Neural crest cell (in vitro differentiated cells): ENCODE data around the gene OR5H6. TPM values are rescaled to one million over a fixed set of nuclear protein-coding genes. Genes with fewer than 3 reads are reported as not detected.
A peak's percentile ranks its signal among the peaks of the same experiment; 100 is the strongest.
"Not testable (repeated sequence)": the region's sequence is repeated elsewhere in the genome, so short reads cannot be mapped to it uniquely, and the experiment has no call there.

Experiments
- DNase-seq: peaks from one replicate; pipeline ENCODE4 v3.0.0; 2021; ENCODE audit warnings: low read depth, mixed read lengths, low spot score
- H3K27ac Mint-ChIP-seq: one replicate; pipeline ENCODE4 v1.8.0; 2021; ENCODE audit warnings: mild to moderate bottlenecking, mixed read lengths; ENCODE audit not compliant: unreplicated experiment
- H3K27me3 Mint-ChIP-seq: 2 replicates; pipeline ENCODE4 v1.8.0; 2021; ENCODE audit warnings: low read depth, mild to moderate bottlenecking, mixed read lengths
- H3K36me3 Mint-ChIP-seq: 2 replicates; pipeline ENCODE4 v1.8.0; 2021; ENCODE audit warnings: low read depth, mild to moderate bottlenecking, mixed read lengths
- H3K4me1 Mint-ChIP-seq: 2 replicates; pipeline ENCODE4 v1.8.0; 2021; ENCODE audit warnings: mixed read lengths
- H3K4me3 Mint-ChIP-seq: one replicate; pipeline ENCODE4 v1.8.0; 2021; ENCODE audit warnings: mild to moderate bottlenecking, mixed read lengths
- H3K9me3 Mint-ChIP-seq: 2 replicates; pipeline ENCODE4 v1.8.0; 2021; ENCODE audit warnings: mixed read lengths
- total RNA-seq: library from RNA; stranded (reverse); gene quantifications from 2 replicates; pipeline ENCODE4 v1.2.1, GENCODE V29; 2021
- TF ChIP-seq, protein P1 (sequence below): fragments of 200-600 bp; sonication (generic); conservative IDR thresholded peaks from 2 replicates; pipeline ENCODE4 v1.5.0; 2021; ENCODE audit warnings: antibody characterized with exemption, mild to moderate bottlenecking

The OR5H6 gene
- total RNA-seq, 1 donor from 2014 or later: not detected

DNA sequence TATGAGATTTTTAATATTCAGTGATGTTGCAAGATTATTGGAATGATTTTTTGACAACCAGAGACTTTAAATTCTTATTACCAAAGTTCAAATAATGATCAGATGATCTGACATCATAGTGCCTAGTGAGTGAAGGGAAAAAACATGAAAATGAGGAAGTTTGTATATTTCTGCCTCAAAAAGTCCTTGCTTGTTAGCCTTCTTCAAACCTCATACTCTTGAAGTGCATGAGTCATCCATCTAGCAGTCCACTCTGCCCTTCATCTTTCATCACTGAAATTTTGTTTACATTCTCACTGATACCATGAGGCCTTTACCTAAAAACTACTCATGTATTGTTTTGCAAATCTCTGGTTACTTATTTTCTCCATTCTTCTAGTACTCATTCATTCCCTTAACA lies 23.9 kb upstream of the OR5H6 start:
- no peaks in the 10 kb centered on the region for H3K27me3 Mint-ChIP-seq
- H3K36me3 Mint-ChIP-seq: no peaks in the 10 kb centered on the region
- no peak for DNase-seq
- no peak overlapping the region for H3K27ac Mint-ChIP-seq
- no peak overlapping the region for H3K4me3 Mint-ChIP-seq
- no peaks in the 10 kb centered on the region for H3K9me3 Mint-ChIP-seq
- H3K4me1 Mint-ChIP-seq: no peaks in the 10 kb centered on the region
- TF ChIP-seq, protein P1, sequence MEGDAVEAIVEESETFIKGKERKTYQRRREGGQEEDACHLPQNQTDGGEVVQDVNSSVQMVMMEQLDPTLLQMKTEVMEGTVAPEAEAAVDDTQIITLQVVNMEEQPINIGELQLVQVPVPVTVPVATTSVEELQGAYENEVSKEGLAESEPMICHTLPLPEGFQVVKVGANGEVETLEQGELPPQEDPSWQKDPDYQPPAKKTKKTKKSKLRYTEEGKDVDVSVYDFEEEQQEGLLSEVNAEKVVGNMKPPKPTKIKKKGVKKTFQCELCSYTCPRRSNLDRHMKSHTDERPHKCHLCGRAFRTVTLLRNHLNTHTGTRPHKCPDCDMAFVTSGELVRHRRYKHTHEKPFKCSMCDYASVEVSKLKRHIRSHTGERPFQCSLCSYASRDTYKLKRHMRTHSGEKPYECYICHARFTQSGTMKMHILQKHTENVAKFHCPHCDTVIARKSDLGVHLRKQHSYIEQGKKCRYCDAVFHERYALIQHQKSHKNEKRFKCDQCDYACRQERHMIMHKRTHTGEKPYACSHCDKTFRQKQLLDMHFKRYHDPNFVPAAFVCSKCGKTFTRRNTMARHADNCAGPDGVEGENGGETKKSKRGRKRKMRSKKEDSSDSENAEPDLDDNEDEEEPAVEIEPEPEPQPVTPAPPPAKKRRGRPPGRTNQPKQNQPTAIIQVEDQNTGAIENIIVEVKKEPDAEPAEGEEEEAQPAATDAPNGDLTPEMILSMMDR: no peak

GRCh38 chr3:98242155-98242554 lies 21.9 kb upstream of the OR5H6 start:
- no peaks in the 10 kb centered on the region for H3K27me3 Mint-ChIP-seq
- no peaks in the 10 kb centered on the region for H3K4me1 Mint-ChIP-seq
- H3K9me3 Mint-ChIP-seq: no peaks in the 10 kb centered on the region
- no peak overlapping the region for H3K4me3 Mint-ChIP-seq
- DNase-seq: no peak
- no peak overlapping the region for H3K27ac Mint-ChIP-seq
- no peaks in the 10 kb centered on the region for H3K36me3 Mint-ChIP-seq
- TF ChIP-seq, protein P1: no peak

DNA sequence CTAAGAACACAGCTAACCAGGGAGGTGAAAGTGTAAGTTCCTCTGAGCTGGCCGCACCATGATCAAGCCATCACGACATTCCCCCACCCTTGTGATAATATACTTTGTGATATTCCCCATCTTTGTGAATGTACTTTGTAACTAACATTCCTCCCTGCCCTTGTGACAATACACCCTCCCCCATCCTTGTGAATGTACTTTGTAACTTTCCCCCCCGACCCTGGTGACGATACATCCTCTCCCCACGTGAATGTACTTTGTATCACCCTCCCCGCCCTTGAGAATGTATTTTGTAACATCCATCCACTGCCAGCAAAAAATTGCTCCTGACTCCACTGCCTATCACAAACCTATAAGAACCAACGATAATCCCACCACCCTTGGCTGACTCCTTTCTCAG lies 20.2 kb upstream of the OR5H6 start:
- Mint-ChIP-seq H3K36me3 (no peaks in the 10 kb centered on the region), H3K9me3 (no peaks in the 10 kb centered on the region), H3K27ac (no peak overlapping the region), H3K4me1 (no peaks in the 10 kb centered on the region), H3K27me3 (no peaks in the 10 kb centered on the region), H3K4me3 (no peak overlapping the region)
- DNase-seq: no peak
- TF ChIP-seq, protein P1: no peak

DNA sequence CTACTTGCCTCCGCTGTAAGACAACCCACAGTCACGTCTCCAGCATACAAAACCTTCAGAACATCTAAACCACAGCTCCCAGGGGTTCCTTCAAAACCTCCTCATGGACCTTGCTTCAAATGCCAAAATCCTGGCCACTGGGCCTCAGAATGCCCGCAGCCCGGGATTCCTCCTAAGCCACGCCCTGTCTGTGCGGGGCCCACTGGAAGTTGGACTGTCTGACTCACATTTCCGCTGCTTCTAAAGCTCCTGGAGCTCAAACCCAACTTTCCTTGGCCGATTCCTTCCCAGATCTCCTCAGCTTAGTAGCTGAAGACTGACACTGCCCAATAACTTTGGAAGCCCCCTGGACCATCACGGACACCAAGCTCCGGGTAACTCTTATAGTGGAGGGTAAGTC lies 17.9 kb upstream of the OR5H6 start:
- no peaks in the 10 kb centered on the region for H3K4me1 Mint-ChIP-seq
- no peak for DNase-seq
- H3K4me3 Mint-ChIP-seq: no peak overlapping the region
- H3K27me3 Mint-ChIP-seq: no peaks in the 10 kb centered on the region
- no peak overlapping the region for H3K27ac Mint-ChIP-seq
- no peaks in the 10 kb centered on the region for H3K9me3 Mint-ChIP-seq
- TF ChIP-seq, protein P1: no peak
- H3K36me3 Mint-ChIP-seq: no peaks in the 10 kb centered on the region

DNA sequence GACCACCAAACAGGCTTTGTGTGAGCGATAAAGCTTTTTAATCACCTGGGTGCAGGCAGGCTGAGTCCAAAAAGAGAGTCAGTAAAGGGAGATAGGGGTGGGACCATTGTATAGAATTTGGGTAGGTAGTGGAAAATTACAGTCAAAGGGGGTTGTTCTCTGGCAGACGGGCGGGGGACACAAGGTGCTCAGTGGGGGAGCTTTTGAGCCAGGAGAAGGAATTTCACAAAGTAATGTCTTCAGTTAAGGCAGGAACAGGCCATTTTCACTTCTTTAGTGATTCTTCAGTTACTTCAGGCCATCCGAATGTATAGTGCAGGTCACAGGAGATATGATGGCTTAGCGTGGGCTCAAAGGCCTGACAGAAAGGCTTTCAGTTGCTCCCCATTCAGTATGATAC lies 8.0 kb upstream of the OR5H6 start:
- not testable (repeated sequence) for H3K27me3 Mint-ChIP-seq, H3K4me3 Mint-ChIP-seq, H3K27ac Mint-ChIP-seq, H3K36me3 Mint-ChIP-seq, DNase-seq, H3K9me3 Mint-ChIP-seq, H3K4me1 Mint-ChIP-seq

DNA sequence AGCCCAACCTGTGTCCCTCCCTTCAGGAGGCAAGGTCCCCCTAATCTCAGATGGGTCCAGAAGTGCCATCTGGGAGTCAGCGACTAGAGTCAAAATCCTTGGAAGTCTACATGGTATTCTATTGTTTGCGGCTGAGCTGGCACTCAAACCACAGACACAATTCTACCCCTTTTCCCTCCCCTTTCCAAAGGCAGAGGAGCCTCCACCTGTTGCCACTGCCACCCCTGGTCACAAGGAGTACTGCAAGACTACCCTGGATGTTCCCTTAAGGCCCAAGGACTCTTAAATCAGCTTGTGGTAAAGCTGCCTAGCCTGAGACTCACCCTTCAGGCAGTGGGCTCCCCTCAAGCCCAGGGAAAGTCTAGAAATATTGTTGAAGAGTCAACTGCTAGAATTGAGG lies 4.3 kb upstream of the OR5H6 start:
- DNase-seq: no peak
- Mint-ChIP-seq H3K4me3 (no peak overlapping the region), H3K9me3 (no peaks in the 10 kb centered on the region), H3K36me3 (no peaks in the 10 kb centered on the region), H3K27me3 (peaks cover 4% of the 10 kb centered on the region), H3K27ac (no peak overlapping the region), H3K4me1 (no peaks in the 10 kb centered on the region)
- TF ChIP-seq, protein P1: peak; percentile 19
